Ecto neural progenitor cell (in vitro differentiated cells): ENCODE results near the gene UNC93A.
"Not testable (repeated sequence)": the region's sequence is repeated elsewhere in the genome, so short reads cannot be mapped to it uniquely, and the experiment has no call there.

Experiments used
- DNase-seq: peaks from one replicate; pipeline ENCODE4 v3.0.0-alpha.2; 2018; ENCODE audit warnings: low spot score

The UNC93A gene

GRCh38 chr6:167293590-167294091 is 2.5 kb downstream of the UNC93A start:
- no peak for DNase-seq

- DNase-seq: no peak
Measured at GRCh38 chr6:167294241-167294640, 3.1 kb downstream of the UNC93A start.

GRCh38 chr6:167294651-167295494 is 3.8 kb downstream of the UNC93A start:
- DNase-seq: no peak

GRCh38 chr6:167295495-167296292 is 4.6 kb downstream of the UNC93A start:
- no peak for DNase-seq

GRCh38 chr6:167296293-167296690 is 5.2 kb downstream of the UNC93A start:
- no peak for DNase-seq

- DNase-seq: no peak
Measured at GRCh38 chr6:167296902-167297301, 5.8 kb downstream of the UNC93A start.

- DNase-seq: no peak
Measured at GRCh38 chr6:167298127-167298526, 7.0 kb downstream of the UNC93A start.

GRCh38 chr6:167299641-167300308 is 8.7 kb downstream of the UNC93A start:
- DNase-seq: no peak

GRCh38 chr6:167300902-167301777 is 10.0 kb downstream of the UNC93A start:
- DNase-seq: no peak

- no peak for DNase-seq
Measured at GRCh38 chr6:167302074-167302473, 11.0 kb downstream of the UNC93A start.

GRCh38 chr6:167302796-167303195 is 11.7 kb downstream of the UNC93A start:
- no peak for DNase-seq

GRCh38 chr6:167303675-167304625 is 12.8 kb downstream of the UNC93A start:
- no peak for DNase-seq

- no peak for DNase-seq
Measured at GRCh38 chr6:167304912-167305311, 13.8 kb downstream of the UNC93A start.

GRCh38 chr6:167305796-167306195 is 14.7 kb downstream of the UNC93A start:
- DNase-seq: no peak

GRCh38 chr6:167306401-167306998 is 15.4 kb downstream of the UNC93A start:
- DNase-seq: no peak

GRCh38 chr6:167307342-167307955 is 16.3 kb downstream of the UNC93A start:
- DNase-seq: no peak

GRCh38 chr6:167308207-167308606 is 17.1 kb downstream of the UNC93A start:
- DNase-seq: no peak

GRCh38 chr6:167309355-167310192 is 18.5 kb downstream of the UNC93A start:
- DNase-seq: not testable (repeated sequence)
